ENCODE data around the gene MYADML2.

MYADML2 gene

DNA sequence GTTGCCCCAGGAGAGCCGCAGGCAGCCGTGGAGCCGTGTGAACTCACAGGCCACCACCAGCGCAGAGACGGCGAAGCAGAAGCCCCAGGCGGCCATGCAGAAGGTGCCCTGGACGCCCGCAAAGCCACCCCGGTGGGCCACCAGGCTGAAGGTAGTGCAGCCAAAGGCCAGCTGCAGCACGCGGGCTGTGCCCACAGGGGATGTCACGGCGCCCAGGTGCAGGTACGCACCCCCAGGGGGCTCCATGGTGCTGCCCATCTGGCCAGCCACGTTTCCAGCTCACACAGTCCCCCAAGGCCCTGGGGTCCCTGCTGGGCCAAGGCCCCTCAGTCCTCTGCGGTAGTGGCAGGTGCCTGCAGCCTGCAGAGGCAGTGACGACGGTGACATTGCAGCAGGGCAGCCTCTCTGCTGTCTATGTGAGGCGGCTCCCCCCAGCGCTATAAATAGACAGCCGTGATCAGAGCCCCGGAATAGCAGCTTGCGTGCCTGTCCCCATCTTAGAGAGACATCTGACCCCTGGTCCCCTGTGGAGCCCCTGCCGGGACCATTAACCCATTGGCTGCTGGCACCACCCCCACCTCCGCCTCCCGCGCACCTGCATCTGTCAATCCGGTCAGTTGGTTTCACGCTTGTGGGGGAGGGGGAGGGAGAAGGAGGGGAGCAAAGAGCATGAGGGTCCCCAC lies 5.4 kb downstream of the MYADML2 start:
- DNase-seq (ENCODE audit: extremely low spot score, insufficient read length, low read depth) (no peak), FAIRE-seq (no peak)

DNA sequence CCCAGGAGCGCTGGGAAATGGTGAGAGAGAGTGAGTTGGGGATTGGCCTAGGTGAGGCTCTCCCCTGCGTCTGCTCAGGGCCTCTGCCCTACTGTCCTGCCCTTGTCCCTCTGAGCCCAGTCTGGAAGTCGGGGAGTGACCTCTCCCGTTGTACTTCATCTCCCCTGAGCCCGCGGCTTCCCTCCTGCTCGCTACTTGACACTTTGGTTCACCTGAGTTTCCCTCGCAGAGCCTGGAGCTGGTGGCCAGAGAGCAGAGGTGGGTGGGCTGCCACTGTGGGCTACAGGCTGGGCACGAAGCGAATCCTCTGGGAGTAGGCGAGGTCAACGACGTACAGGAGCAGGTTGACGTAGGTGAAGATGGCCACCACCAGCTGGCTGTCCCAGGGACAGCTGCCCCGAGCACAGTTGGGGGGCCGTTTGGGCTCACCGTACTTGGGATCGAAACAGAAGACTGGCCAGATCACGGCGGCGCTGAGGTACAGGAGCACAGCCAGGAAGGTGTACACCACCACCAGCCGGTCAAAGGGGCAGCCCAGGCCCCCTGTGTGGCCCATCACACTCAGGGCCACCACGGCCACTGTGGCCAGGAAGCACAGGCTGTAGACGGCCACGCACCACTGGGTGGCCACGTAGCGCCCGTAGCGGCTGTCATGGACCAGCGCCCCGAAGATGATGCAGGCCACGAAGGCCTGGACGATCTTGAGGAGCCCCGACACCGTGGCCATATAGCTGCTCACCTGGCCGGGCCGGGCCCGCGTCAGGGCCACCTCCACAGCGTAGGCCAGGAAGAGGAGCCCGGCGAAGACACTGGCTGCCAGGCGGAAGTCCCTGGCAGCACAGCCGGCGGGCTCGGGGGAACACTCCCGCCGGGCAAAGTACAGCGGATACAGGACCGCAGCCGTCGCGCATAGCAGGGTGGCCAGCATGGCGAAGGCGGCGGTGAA lies 6.2 kb downstream of the MYADML2 start:
- no peak for FAIRE-seq
- DNase-seq (ENCODE audit: extremely low spot score, insufficient read length, low read depth), result no peak

DNA sequence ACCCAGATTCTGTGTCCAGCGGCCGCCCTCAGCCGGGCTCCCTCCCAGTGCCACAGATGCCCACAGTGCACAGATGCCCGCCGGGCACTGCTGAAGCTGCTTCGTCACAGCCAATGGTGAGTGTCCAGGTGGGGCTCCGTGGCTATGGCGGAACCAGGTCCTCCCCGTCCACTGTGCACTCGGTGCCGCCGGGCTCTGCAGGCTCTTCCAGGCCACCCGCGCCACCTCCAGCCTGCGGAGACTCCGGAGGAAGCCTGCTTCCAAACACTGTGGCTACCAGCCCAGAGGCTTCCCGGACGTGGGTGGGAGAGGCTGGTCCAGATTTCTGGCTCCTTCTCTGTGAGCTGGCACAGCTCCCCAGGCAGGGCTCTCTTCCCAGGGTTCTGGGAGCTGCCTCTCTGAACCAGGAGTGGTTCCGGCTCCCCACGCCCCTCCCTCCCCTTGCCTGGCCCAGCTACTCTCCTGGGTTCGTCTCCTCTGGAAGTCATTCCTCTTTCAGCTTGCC lies 7.1 kb downstream of the MYADML2 start:
- DNase-seq (ENCODE audit: extremely low spot score, insufficient read length, low read depth), result no peak
- no peak for FAIRE-seq

DNA sequence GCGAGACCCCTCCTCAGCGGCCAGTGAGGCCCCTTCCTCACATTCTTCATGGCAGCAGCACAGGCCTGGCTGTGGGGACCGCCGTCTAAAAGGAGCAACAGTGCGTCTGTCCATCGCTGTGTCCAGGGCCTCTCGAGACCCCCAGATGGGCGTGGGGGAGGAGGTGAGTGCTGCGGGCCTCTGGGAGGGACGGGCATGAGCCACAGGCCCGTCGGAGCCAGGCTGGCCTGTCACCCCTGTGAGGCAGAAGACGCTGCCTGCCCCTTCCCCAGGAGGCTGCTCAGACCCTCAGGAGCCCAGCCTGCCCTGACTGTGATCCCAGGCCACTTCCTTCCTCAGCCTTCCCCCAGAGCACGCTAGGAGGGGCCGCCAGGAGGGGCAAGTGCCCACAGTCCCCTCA lies 7.8 kb downstream of the MYADML2 start:
- DNase-seq (ENCODE audit: extremely low spot score, insufficient read length, low read depth) (no peak), FAIRE-seq (no peak)

DNA sequence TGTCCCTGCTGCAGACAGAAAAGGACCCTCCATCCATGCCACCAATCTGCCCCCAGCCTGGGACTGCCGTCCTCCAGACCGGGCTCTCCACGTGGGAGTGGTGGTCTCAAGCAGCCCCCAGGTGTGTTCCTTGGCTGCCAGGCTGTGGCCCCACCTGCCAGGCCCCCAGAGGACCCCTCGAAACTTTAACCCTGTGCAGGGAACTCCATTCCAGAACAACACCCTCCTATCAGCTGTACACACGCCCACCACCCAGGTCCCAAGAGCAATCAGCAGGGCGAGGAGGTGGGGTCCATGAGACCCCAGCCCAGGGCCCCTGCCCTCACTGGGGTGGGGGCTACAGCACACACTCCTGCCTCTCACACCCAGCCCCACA lies 11.3 kb downstream of the MYADML2 start:
- DNase-seq (ENCODE audit: extremely low spot score, insufficient read length, low read depth) (no peak), FAIRE-seq (no peak)

DNA sequence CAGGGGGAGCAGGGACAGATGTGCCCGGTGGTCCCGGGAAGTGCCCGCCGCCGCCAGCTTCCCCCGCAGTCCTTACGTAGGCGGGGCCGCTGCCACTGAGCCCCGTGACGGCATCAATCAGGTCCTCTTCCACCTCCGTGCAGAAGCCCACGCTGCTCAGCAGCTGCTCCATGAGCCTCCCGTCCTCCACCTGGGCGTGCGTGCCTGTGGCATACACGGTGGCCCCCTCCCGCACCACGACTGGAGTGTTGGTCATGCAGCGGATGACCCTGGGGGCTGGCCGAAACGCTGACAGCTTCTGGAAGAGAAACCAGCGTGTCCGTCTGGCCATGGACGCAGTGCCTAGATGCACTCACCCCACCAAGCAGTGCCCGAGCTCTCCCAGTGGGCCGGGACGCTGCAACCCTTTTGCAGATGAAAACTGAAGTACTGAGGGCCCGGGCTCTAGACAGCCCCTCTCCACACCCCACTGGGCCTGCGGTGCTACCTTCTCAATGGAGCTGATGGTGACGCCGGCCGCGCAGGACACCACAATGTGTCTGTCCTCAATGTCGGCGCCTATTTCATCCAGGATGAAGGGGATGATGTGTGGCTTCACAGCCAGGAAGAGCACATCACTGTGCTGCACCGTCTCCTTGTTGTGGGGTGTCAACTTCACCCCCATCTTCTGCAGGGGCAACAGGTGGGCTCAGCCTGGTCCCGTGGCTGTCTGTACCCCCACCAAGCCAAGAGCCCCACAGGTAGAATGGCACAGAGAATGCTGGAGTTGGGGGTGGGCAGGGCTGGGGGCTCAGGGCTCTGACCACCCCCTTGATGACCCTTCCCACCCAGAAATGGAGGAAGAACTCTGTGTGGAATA lies 12.0 kb downstream of the MYADML2 start:
- no peak for FAIRE-seq
- DNase-seq (ENCODE audit: extremely low spot score, insufficient read length, low read depth), result no peak

DNA sequence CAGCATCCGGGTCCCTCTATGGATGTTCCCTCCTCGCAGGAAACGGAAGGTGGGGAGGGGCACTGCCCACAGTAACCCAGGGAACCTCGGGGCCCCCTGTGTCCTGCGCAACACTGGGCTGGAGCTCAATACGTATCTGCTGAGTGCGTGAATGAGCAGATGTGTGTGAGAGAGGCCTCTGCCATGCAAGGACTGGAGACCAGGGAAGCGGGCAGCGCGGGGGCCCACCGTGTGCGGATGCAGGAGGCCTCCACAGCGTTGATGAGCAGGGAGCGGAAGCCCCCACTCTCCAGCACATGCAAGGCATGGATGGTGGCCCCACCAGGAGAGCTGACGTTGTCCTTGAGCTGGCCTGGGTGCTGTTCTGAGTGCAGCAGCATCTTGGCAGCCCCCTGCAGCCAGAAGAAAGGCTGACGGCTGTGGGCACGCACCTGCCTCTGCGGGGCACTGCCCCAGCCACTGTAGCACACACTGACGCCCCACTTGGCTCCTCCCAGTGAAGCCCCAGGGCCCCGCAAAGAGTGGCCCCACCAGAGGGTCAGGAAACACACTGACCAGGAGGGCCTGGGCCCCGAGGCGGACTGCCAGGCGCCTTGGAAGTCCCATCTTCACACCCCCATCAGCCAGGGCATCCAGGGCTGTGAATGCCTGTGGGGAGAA lies 12.8 kb downstream of the MYADML2 start:
- FAIRE-seq, result no peak
- no peak for DNase-seq (ENCODE audit: extremely low spot score, insufficient read length, low read depth)

DNA sequence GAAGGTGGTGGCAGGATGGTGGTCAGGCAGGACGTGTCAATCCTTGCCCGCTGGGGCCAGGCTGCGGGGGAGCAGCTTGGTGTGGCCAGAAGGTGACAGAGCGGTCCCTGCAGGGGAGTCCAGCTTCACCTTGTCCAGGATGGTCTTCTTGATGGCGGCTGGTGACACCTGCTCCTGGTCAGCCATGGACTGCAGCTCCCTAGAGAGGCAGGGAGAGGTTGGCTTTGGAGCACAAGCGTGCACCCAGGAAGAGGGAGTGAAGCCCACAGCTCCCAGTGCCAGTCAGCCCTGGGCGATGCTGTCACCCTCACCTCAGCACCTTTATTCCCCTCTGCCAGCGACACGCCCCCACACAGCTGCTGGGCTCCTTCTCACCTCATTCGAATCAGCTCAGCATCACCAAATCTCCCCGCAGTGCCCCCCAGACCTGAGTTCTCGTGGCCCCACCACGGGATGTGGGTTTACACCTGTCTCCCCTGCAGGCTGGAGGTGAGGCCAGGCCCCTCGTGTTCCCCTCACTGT lies 13.8 kb downstream of the MYADML2 start:
- DNase-seq (ENCODE audit: extremely low spot score, insufficient read length, low read depth) (no peak), FAIRE-seq (no peak)

DNA sequence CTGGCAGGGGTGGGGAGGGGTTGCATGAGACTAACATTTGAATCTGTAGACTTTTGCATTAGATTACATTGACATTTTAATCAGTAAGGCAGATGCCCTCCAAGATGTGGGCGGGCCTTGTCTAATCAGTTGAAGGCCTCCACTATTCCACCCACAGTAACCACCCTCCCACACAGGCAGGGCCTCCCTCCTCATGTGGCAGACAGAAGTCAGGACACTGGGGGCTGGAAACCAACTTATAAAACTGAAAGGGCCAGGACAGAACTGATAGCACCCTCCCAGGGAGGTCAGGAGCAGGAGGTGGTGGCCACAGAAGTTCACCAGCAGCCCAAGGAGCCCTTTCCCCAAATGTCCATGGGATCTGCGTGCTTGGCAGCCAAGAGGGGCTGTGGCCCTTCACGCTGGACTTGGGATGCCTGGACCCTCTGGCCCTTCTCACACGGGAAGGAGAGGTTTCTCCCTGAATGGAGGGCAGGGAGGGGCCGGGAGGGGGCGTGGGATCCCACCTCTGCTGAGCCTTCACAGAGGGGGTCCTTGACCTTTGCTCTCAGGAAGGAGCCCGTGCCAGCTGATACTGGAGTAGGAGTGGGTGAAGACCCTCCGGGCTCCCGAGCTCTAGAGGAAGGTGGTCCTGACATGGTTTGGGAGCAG lies 14.6 kb downstream of the MYADML2 start:
- DNase-seq (ENCODE audit: extremely low spot score, insufficient read length, low read depth), result no peak
- FAIRE-seq, result no peak

DNA sequence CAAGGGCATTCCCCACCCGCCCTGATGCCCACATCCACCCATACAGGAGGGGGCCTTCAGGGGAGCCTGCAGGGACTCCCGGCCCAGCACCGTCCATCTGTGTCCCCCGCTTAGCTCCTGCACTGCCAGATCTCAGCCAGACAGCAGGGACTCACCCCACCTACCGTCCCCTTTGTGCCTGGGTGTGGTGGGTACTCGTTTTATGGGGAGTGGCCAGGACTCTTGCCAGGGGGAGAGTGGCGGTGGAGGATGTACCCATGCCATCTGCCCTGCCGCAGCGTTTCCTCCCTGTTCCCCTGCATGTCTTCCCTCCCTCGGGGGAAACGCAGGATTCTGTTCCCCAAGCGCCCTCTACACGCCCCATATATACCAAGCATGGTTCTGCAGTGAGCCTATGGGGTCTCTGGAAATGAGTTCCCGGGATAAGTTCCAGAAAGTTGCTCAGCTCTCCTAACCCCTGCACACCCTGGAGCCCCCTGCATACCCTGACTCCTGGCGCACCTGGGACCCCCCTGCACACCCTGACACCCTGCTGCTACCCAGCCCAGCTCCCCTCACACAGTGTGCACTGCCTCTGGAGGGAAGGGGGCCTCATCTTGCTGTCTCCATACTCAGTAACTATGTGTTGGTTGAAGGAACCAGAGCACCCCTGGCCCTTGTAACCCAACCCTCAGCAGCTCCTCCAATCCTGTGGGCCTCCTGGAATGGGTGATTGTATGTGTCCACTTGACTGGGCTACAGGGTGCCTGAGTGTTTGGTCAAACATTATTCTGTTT lies 15.3 kb downstream of the MYADML2 start:
- DNase-seq (ENCODE audit: extremely low spot score, insufficient read length, low read depth) (no peak), FAIRE-seq (no peak)

DNA sequence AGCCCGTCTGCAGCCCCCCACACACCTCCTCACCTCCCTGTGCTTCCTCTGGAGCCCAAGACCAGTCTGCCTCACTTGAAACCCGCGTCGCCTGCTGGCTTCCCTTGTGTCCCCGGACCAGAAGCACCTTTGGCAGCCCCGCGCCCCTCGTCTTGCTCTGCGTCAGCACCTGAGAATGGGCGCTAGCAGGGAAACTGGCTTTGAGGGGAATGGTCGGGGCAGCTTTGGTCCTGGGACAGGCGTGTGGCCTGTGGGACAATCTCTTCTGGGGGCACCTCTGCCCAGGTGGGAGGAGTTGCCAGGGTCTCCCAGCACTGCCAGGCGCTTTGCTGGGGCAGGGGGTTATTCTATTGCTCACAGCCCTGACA lies 15.9 kb downstream of the MYADML2 start:
- no peak for FAIRE-seq
- no peak for DNase-seq (ENCODE audit: extremely low spot score, insufficient read length, low read depth)

DNA sequence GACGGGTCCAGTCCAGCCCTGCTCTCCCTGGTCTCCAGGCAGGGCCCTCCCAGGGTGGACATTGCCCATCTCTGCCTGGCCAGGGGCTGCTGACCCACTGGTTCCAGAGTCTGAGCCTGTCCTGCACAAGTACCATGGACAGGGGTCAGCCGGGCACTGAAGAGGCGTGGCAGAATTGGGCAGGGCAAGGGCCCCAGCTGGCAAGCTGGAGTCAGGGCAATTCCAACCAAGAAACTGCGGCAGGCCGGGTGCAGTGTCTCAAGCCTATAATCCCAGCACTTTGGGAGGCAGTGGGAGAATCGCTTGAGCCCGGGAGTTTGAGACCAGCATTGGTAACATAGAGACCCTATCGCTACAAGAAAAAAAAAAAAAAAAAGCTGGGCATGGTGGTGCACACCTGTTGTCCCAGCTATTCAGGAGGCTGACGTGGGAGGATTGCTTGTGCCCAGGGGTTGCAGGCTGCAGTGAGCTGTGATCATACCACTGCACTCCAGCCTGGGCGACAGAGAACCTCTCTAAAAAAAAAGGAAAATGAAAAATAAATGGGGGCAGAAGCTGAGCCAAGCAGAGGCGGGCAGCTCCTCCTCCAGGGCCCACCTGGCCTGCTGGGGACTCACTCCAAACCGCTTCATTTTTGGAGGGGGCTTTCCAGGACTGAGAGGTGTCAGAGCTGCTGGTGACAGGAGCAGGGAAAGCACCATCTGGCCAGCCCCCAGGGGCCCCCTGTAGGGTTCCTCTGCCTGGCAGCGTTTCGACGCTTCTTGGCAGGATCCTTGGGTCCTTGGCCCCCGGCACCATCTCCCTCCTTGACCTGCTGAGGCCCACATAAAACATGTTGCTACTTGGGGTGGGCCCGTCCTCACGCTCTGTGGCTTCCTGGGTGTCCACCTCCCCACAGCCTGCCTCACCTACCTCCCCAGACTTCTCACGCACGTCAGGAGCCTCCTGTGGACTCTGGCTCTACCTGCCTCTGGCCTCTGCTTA lies 16.6 kb downstream of the MYADML2 start:
- FAIRE-seq (no peak), DNase-seq (ENCODE audit: extremely low spot score, insufficient read length, low read depth) (no peak)

DNA sequence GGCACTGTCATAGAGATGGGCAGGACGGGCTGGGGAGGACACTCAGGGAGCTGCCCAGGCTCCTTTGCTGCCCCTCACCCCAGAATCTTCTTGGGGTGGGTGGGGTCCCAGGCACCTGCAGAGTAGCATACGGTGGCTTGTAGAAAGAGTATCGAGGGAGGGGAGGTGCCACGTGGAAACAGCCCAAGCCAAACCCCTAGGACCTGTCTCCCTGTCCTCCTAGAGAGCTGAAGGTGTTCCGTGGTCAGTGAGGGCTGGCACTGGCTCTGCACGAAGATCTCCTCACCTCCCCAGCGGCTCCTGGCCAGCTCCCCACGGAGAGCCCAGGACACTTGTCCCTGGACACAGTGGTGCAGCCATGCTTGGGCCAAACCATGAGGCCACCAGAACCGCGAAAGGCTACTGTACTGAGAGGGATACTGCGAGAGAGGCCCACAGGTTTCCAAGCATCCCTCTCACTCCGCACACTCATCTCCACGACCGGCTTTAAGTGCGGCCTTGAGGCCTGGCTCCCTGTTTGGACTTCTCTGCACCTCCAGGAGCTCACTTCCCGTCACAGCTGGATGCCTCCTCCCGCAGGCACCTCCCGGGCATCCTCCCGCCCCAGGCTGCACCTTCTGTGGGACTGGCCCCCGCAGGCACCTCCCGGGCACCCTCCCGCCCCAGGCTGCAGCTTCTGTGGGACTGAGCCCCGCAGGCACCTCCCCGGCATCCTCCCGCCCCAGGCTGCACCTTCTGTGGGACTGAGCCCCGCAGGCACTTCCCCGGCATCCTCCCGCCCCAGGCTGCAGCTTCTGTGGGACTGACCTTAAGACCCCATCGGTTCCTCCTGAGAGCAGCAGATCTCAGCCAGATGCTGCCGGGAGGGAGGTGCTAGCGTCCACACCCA lies 17.5 kb downstream of the MYADML2 start:
- FAIRE-seq (no peak), DNase-seq (ENCODE audit: extremely low spot score, insufficient read length, low read depth) (no peak)

DNA sequence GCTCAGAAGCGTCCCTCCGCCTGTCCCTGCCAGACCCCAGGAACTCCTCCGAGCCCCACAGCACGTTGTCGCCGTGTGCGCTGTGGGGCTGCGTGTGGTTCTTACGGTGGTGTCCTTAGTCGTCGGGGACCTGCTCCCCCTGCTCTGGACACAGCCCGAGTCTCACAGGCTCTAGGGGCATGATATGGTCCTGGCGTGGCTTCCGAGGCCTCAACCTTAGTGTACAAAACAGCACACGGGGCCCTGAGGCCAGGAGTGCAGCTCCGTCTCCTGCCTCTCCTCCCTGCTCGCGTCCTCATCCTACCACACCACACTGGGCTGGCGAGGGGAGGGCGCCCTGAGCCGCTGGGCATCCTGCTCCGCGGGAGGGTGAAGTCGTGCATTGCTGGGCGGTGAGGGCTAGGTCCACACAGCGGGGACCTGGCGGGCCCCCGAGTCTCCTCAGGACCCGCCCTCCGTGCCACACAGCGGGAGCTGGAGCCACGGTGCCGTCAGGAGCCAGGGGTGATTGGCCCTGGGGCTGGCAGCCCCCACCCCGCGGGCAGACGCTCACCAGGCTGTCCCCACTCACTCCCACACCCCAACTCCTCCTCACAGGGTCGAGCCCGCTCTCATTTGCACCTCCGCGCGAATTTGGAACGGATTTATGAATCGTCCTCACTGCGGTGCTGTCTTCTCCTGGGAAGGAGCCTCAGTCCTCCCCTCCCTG lies 18.3 kb downstream of the MYADML2 start:
- no peak for DNase-seq (ENCODE audit: extremely low spot score, insufficient read length, low read depth)

DNA sequence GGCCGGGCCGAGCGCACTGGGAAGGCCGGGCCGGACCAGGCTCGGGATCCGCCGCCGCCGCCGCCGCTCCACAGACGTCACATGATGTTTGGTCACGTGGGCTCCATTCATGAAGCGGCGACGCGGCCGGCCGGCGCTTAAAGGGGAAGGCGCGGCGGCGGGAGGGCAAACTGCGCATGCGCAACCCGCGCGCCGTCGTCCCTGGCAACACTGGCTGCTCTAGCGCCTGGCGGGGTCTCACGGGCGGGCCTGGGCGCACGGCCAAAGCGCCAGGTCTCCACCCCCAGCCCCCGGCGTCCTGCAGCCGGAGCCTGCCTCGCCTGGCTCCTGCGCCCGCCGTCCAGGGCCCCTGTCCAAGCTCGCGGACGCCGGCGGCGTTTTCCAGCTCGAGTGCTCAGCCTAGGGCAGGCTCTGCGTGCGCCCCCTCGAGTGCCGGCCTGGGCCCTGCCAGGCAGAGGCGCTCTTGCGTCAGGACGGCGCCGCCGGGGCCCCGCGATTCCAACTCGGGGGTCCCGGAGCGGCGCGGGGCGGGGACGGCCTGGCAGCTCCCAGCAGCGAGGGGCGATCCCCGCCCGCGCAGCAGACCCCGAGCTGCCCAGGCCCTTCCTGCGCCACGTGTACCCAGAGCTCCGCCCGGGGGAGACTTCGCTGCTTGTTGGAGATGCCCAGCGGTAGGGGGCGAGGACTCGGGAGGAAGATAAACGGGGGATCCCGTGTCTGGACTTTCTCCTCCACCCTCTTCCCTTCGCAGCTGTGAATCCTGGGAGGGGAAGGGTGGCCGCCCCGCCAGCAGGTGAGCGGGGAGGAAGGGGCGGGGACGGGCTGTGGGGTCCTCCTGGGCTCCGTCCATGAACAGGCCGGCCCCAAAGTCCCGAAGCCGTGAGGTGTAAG lies 19.1 kb downstream of the MYADML2 start, which contains the start of gene MAFG:
Gene MAFG (minus strand): TSS at position 83 of the 891 bp plus-strand sequence. CDS start 4,550 bp downstream, outside the sequence.
- FAIRE-seq (peak; percentile 82), DNase-seq (ENCODE audit: extremely low spot score, insufficient read length, low read depth) (peak; percentile 99)

More for the DNA sequence above, 18.3 kb downstream of the MYADML2 start:
- FAIRE-seq, result no peak

Measured in GM18507 (cell line).